Activated T-cell treated with anti-CD3 and anti-CD28 coated beads, Interleukin-2, amount 50 U/mL, for 48 hours (primary cell): ENCODE results near the gene SEC23A.
"Not testable (repeated sequence)": the region's sequence is repeated elsewhere in the genome, so short reads cannot be mapped to it uniquely, and the experiment has no call there.

ENCODE experiments used
- DNase-seq, 2 experiments: peaks; one replicate each; pipeline ENCODE4 v3.0.0-alpha.2; 2020

SEC23A gene

DNA sequence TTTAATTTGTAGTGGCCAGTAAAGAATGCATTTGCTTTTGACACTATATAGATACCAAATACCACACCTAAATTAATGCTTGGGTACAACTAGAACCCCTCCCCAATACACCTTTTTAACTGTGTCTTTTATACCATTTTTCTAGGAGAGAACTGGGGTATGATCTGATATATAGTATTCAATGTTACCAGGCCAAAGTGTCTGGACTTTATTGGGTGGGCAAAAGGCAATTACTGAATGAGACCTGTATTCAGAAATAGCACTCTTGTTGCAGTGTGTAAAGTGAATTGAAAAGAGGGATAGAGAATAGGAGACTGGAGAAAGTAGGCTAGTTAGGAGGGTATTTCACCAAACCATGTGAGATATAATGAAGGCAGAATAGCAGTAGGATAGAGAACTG, 74.4 kb downstream of the SEC23A start:
- no peak for DNase-seq

GRCh38 chr14:39025810-39026627, 77.0 kb downstream of the SEC23A start:
- DNase-seq = no peak

DNA sequence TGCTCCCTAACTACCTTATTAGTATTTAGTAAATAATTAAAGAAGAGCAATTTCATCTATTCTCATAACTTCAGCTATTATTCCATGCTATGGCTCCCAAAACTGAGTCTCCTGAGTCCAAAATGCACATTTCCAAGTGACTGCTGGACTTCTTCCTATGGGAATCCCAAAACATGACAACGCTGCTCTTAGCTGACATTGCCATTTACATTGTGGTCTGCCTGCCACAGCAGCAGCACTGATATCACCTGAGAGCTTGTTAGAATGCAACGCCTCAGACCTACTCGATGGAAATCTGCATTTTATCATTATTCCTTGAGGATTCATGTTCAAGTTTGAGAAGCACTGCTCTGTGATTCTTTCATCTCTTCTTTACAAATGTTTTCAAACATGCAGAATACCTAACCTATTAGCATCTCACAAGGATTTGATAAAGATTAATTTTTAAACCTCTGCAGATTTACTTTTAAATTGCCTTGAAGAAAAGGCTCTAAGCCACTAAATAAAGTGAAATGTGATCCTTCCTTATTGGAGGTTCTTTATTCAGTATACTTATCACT, 77.7 kb downstream of the SEC23A start:
- DNase-seq = no peak

DNA sequence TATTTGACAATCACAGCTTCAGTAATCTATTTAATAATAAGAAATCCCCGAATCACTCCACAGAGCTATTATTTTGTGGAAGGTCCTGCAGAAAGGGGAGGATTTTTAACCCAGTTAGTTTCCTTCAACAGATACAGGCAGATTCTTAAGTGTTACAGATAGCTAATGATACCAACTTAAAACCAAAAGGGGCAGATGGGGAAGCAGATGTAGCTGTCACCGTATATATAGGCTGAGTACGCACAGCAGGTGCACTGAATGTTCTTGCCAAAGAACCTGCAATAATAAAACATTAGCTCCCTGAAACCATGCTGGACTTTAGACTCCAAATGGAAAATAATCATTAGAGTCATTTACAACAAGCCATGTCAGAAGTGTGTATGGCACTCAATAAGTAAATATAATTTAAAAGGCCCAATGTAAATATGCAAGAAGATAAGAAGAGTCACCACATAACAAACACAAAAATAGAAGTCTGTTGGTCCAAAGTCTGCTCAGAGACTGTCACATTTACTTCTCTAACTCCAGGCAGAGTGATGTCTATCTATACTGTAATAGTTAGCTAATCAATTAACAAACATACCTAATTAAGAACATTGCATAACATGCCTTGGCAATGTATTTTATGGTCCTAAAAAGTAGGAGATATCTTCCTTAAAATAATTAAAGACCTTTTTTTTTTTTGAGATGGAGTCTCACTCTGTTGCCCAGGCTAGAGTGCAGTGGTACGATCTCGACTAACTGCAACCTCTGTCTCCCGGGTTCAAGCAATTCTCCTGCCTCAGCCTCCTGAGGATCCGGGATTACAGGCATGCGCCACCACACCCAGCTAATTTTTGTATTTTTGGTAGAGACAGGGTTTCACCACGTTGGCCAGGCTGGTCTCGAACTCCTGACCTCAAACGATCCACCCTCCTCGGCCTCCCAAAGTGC, 78.8 kb downstream of the SEC23A start:
- no peak for DNase-seq

DNA sequence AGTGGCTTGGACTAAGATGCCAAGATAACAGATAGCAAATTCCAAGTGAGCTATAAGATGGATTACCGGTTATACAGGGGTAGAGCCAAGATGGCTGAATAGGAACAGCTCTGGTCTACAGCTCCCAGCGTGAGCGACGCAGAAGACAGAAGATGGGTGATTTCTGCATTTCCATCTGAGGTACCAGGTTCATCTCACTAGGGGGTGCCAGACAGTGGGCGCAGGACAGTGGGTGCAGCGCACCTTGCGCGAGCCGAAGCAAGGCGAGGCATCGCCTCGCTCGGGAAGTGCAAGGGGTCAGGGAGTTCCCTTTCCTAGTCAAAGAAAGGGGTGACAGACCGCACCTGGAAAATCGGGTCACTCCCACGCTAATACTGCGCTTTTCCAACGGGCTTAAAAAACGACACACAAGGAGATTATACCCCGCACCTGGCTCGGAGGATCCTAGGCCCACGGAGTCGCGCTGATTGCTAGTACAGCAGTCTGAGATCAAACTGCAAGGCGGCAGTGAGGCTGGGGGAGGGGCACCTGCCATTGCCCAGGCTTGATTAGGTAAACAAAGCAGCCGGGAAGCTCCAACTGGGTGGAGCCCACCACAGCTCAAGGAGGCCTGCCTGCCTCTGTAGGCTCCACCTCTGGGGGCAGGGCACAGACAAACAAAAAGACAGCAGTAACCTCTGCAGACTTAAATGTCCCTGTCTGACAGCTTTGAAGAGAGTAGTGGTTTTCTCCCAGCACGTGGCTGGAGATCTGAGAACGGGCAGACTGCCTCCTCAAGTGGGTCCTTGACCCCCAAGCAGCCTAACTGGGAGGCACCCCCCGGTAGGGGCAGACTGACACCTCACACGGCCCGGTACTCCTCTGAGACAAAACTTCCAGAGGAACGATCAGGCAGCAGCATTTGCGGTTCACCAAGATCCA, 85.7 kb downstream of the SEC23A start:
- DNase-seq = not testable (repeated sequence)

DNA sequence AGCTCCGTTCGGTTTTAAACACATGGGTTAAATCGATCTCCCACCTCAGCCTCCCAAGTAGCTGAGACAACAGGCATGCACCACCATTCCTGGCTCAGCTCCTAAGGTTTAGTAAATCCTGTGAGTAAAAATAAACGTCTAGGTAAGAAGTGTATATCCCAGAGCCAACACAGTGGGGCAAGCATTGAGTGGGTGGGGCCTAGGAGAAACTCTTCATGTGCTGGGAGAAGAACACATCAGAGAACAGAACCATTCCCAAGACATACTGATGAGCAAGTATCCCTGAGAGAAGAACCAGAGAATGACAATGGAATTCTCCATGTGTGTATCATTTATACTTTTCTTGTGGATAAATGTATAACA, 86.3 kb downstream of the SEC23A start:
- DNase-seq = no peak

GRCh38 chr14:39015964-39016577, 87.0 kb downstream of the SEC23A start:
- no peak for DNase-seq

DNA sequence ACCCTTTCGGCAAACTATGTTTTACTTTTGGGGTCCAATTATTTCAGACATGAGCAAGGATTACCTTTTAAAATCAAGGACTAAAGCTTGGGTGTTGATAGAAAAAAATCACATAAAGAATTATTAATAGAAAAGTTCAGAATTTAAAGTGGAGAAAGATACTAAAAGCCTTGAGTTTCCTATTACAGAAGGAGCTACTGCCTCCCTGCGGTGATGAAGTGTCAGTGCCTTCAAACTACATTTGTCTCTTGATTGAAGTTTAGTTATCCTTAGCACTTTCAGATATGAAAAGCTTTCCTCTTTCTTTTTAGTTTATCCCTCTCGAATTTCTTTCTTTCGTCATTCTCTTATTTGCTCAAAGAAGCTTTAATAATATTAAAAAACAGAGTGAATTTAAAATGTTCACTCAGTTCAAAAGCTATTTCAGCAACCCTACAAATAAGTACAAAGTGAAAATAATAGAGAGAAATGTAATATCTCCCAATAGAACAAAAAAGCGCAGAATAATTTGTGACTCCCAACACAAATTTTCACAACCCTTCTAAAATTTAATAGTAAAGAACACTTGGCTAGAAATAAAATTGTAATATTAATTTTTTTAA, 87.6 kb downstream of the SEC23A start:
- no peak for DNase-seq

- DNase-seq = no peak
Observed at GRCh38 chr14:39014460-39014859, 88.6 kb downstream of the SEC23A start.

DNA sequence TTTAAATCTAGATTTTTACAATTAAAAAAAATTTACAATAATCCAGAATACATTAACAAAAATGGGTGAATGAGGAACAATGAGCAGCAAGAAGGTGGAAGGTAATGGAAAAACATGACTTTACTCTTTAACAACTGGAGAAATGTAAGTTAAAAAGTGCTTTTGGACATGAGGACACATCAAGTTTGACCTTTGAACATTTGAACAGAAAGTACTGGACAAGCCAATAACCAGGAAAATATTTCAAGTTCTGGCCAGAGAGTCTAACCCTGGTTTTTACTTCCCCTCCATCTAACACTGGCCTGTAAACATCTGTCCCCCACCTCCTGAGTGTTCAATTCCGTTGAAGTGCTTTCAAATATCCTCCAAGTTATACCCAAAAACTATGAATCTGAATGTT, 94.1 kb downstream of the SEC23A start:
- not testable (repeated sequence) for DNase-seq

DNA sequence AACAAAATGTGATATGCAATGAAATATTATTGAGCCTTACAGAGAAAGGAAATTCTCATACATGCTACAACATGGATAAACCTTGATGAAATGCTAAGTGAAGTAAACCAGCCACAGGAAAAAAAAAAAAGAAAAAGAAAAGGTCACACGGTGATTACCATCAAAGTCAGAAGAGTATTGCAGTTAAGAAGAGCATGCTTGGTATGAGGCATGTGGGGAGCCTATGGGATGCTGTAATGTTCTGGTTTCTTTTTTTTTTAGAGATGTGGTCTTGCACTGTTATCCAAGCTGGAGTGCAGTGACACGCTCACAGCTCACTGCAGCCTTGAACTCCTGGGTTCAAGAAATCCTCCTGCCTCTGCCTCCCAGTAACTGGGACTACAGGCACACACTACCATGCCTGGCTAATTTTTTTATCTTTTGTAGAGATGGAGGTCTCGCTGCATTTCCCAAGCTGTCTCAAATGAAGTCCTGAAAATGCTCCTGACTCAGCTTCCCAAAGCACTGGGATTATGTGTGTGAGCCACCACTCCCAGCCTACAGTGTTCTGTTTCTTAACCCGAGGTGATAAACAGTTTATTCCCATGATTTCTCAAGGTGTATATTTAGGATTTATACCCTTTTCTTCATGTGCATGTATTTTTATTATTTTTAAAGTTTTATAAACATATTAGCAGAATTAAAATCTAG, 96.2 kb downstream of the SEC23A start:
- DNase-seq = no peak

DNA sequence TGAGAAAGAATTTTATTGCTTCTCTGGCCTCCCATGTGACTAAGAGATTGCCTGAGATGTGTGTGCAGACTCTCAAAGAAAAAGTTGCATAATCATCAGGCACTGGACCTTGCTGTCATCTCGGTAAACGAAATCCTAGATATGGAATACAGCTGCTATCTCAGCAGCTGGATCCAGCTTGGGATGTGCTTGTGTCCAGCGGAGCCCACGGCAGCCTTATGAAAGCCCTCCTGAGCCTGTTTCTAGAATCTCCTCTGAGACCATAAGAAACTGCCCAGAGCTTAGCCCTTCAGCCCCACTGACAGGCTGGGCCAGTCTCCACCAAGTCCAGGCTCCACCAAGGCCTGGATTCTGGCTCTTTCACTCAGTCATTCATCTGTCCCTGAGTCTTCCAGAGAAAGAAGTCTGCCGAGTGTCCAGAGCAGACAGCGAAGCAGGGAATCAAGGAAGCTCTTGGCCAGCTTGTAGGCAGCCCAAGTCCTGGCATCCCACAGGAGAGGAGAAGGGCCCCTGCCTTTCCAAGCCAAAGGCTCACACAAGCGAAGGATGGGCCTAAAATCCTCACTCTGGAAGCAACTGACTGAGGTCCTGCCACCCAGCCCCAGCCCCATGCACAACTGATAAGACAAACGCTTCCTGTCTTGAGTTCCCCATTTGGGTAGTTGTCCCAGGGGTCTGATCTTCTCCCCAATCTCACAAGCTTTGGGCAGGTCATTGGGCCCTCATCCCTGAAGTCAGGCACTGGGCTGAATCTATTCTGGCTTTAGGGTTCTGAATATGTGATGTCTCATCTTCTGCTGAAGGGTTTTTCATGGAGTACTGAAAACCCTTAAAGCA, 97.8 kb downstream of the SEC23A start:
- DNase-seq = no peak

- DNase-seq = no peak
Observed at GRCh38 chr14:38999949-39000348, 103.1 kb downstream of the SEC23A start.

DNA sequence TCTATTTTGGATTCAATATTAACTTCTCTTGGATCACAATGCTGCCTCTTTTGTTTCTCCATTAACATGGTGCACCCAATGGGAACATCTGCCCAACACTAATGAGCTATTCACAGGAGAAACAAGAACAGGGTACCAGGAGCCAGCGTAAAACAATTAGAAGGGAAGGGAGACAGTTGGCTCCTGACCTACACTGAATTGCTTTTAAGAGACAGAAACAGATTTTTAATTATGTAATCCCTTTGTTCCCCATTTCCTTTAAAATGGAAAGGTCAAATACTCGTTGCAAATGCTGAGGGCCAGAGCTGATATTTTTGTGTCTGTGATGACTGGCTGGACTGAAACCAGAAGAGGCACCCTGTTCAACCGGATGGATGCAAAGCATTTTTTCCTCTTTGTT, 108.3 kb downstream of the SEC23A start:
- no peak for DNase-seq

DNA sequence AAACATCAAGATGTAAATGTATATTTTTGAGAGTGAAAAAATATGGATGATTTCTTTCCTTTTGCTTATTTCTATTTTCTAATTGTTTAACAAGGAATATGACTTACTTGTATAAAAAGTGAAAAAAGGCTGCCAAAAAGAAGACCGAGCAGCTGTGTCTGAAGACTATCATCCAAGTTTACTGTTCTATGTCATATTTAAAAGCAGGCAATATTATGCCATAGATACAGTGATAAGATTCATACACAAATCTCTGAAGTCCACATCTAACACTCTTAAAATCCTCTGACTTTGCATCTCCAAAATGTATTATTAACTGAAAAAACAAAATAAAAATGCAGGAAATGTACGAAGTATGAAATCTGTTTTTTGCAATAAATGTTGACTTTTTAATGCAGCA, 109.1 kb downstream of the SEC23A start:
- no peak for DNase-seq

- no peak for DNase-seq
Observed at GRCh38 chr14:38992067-38992844, 110.8 kb downstream of the SEC23A start.

DNA sequence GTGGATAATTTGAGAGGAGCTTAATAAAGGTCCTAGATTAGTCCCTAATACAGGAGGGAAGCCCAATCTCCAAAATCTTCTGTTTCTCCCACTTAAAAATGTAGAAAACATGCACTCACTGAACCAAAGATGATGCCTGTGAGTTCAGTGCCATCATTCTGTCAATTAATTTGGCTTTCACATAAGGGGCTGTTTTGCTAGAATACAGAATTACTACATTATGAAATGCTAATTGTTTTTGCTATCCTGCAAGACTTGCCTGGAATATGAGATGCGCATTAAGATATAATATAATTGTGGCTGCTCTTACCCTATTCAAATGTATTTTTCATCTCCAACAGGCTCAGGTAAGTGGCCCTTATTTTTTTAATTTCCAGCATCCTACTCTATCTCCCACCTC, 111.7 kb downstream of the SEC23A start:
- DNase-seq = no peak

GRCh38 chr14:38989922-38990546, 113.0 kb downstream of the SEC23A start:
- DNase-seq = no peak

DNA sequence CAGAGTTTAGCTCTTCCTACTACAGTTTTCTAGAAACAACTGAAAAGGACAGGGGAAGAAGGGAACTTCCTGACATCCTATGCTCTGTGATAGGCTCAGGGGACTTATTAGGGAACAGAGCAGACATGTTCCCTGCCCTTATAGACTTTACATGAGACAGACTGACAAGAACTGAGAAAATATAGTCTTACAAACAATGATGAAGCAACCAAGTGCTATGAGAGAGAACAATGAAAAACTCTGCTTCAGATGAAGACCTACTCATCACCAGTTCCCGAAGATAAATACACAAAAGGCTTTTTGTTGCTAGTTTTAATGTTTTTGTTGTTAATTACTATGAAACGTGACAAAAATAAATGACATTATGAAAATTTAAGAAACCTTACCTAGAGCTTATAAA, 115.3 kb downstream of the SEC23A start:
- DNase-seq = no peak
